Dermis microvascular lymphatic vessel endothelial cell (primary cell): ENCODE data around the gene FAM181A. TPM values are rescaled to one million over a fixed set of nuclear protein-coding genes. Genes with fewer than 3 reads are reported as not detected.

Experiments used
- DNase-seq, 2 donors: peaks; one replicate each; pipeline versions ENCODE4 v3.0.0 to v3.0.0-alpha.2; 2010; ENCODE audit warnings: low read depth in 2 of 2
- total RNA-seq: library from RNA; depleted of rRNA; stranded (reverse); fragments of >200 nt; gene quantifications from 2 replicates; pipeline ENCODE4 v1.2.1, GENCODE V29; 2014

The FAM181A gene
- total RNA-seq, 1 donor from 2014 or later = not detected

DNA sequence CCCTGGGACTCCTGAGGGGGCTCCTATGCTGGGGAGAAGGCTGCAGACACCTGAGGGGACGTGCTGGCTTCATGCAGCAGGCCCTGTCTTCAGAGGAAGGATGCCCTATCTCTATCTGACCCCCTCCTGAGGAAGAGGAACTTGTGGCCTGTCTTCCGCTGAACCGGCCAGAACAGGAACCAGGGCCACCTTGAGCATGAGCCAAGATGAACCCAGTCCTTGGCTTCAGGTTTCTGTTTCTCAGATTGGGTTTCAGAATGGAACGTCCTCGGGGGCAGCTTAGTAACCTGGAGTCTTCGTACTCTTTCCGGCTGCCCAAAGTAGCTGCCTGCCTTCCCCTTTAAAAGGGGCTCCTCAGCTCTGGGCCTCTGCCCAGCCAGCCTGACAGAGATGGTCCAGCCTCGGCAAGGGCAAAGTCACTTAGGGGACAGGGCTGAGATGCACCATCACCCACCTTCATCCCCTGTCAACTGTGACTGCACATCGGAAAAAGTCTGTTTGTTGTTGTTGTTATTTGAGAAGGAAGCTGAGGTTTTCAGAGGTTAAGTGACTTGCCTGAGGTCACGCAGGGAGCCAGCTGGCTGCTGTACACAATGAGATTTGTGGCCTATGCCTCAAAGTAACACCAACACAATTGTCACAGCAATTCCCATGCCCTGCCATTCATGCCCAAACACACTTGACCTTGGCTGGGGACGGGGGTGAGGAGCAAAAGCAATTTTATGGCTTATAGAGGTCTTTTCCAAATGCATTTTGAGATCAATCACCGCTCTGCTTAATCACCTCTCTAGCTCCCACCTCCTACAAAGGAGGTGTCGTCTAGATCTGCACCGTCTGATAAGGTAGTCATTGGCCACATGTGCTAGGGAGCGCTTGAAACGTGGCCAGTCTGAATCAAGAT is 35.8 kb downstream of the FAM181A start:
- no peak for DNase-seq

DNA sequence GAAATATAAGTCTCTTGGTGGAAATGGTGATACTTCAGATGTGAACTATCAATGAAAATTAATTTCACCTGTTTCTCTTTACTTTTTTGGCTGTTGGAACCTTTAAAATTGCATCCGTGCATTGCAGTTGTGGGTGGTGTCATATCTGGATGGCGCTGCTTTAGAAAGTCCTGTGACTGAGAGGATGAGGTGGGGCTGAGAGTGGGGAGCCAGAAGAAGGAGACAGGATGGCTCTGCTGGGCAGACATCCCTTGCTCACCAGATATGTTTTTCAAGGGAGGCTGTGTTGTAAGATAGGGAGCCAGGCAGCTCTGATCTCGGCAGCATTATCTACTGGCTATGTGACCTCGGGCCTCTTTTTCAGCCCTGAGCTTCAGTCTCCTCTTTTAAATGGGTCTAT is 36.5 kb downstream of the FAM181A start:
- no peak for DNase-seq

DNA sequence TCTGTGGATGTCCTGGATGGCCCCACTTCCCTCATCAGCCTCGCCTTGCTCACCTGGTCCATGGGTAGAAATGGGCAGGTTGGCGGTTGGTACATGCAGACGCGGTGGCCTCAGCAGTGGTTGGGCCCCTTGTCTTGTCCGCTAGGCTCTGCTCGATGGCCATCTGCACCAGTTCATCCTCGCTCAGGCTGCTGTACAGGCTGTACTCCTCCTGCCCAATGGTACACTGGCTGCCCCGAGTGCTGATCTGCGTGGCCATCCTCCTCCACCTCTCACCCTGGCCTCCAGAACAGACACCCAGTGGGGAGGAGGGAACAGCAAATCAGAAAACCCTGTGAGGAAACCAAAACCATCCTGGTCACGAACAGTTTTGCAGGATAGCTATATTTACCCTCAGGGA is 37.1 kb downstream of the FAM181A start:
- no peak for DNase-seq

DNA sequence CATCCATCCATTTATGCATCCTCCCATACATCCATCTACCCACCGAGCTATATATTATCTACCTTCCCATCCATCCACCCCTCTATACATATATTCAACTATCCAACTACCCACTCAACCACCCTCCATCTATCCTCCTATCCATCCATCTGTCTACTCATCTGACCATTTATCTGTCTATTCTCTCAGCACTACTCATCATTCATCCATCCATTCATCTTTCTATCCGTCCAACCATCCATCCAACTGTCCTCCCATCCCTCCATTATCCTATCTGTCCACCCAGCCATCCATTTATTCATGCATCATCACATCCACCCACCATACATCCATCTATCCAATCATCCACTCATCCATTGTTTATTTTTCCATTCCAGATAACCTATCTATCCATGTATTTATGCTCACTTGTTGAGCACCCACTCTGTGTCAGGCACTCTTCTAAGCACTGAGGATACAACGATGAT is 37.7 kb downstream of the FAM181A start:
- DNase-seq = no peak

DNA sequence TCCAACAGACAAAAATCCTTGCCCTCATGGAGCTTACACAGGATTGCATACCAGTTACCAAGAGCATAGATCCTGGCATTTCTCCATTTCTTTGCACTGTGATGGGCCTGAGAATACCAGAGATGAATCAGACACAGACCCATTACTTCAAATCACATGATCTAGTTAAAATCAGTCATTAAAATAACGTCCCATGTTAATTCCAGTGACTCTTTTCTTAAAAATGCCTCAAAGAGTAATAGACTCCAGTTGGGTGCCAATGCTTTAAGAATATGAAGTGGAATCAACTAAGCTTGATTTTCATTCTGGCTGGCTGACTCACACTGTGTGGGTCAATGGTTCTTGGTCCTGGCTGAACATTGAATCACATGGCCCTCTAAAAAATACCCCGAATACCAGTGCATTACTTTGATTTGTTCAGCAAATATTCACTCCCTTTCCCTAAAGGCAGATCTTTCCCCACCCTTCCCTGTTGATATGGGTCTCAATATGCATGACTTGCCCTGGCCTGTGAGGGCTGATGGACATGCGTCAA is 38.2 kb downstream of the FAM181A start:
- no peak for DNase-seq

DNA sequence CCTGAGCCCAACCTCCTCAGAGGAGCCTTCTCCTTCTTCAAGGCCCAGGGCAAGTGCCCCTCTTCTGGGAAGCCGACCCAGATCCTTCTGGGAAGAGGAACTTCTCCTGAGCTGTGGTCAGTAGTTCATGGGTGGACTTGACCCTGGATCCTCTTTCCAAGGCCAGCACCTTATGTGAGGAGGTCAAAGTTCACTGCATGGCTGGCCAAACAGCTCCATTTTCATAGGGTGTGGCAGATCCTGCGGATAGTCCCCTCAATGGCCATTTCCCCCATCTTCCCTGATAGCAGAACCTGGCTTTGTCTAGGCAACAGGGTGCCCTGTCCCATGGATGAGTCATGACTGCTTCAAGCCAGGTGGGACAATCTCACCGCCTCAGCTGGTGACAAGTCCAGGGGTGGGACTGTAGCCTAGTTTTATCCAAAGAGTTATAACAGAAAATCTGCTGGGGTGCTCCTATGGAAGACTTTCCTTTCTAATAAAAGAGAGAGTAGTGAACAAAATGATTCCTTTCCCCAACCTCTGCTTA is 38.9 kb downstream of the FAM181A start:
- DNase-seq = no peak

DNA sequence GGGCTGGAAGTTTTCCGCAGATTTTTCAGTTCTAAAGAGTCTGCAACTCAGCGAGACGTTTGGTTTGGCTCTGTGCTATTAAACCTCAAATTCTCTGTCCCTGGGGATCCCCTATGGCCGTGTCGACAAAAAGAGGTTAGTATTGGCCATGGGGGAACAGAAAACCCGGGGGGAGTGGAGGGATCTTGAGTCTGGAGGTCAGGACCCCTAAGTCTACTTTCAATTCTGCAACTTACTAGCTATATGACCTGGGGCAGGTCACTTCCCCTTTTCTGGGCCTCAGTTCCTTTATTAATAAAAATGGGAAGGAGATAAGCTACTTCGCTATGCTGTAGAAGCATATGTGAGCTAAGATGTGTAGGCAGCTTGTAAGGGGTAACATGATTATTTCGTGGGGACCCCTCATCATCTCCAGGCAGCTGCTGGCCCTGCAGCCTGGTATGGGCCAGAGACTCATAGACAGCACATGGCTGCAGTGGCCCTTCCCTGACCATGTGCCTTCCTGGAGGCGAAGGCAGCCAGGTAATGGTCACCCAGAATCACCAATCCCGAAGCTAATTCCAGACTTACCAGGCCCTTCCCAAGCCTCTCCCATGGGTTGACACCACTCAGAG is 40.6 kb downstream of the FAM181A start:
- no peak for DNase-seq

DNA sequence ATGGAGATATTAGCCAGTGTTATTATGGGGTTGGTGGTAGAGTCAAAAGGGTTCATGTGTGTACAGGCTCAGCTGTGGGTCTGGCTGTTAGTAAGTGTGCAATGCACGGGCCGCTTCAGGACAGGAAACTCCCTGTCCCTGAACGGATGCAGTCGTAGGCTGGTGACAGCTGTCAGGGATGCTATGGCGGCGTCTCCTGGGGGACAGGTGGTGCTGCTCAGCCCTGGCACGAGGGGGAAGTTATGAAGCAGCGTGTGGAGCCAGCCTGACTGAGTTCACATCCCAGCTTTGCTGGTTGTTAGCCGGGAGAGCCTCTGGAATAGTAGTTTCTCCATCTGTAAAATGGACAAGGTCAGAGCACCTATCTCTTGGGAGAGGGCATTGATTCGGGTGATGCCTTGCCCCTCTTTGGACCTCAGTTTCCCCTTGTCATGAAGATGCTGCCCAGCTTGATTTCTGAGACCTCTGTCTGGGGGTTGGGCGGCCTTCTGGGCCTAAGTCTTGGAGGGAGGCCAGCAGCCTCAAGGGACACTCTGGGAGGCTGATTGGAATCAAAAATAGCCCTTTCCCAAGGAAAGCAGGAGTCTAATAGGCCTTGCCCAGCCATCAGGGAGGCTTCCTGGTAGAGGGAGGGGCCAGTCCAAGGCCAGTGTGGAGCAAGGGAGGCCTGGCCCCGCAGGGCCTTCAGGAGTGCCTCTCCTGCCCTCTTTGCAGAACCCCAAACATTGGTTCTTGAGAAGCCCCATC is 42.1 kb downstream of the FAM181A start:
- DNase-seq = no peak

DNA sequence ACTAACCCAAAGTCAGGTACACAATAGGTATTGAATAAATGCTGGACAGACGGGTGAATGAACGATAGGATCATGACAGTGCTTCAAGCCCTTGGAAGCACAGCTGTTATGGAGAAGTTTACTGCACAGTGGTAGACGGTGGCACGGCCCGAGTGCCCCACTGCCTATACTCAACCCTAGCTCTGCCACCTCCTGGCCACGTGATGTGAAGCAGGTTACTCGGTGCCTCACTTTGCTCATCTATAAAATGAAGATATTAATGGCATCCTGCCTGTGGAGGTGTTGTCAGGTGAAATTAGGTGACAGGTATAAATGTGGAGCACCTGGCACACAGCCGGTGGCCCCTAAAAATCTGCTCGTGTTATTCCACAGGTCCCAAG is 43.4 kb downstream of the FAM181A start:
- DNase-seq = peak in 1 of 2 donors; percentile 20

DNA sequence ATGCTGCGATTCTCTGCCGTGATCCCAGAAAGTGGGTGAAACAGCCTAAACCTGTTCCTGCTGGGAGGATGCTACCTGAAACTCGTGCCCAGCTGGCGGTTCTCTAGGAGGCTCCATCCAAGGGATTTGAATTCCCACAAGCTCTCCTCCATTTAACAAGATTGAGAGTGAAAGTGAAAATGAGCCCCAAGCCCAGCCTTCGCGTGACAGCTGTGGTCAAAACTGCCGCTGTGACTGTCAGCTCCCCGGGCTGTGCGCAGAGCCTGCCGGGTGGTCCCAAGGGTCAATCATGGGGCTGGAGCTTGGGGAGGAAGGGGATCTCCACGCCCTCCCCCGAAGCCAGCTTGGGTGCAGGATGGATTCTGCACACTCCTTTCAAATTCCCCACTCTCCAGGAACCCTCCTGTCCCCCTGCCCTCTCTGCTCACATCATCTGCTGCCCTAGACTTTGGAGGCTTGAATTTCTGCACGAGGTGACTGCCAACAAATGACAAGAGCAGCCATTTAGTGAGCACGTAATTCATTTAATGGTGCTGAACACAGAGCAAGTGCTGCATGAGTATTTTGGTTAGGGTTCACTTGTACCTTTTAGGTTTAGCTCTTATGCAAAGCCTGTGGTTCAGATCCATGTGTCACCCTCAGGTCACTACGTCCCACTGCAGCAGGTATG is 44.0 kb downstream of the FAM181A start:
- no peak for DNase-seq

DNA sequence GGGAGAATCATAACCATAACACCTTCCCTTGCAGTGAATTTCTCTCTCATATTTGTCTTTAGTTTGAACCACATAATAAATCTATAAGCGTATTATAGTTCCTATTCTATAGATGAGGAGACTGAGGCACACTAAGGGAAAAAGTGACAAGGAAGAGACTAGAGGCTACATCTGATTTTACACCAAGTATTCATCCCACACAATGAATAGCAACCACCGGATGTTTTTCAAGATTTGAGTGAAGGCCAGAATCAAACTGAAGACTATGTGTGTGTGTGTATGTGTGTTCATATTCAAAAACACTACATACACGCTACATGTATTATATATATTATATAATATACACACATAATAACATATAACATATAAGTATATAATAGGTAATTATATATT is 44.5 kb downstream of the FAM181A start:
- no peak for DNase-seq

DNA sequence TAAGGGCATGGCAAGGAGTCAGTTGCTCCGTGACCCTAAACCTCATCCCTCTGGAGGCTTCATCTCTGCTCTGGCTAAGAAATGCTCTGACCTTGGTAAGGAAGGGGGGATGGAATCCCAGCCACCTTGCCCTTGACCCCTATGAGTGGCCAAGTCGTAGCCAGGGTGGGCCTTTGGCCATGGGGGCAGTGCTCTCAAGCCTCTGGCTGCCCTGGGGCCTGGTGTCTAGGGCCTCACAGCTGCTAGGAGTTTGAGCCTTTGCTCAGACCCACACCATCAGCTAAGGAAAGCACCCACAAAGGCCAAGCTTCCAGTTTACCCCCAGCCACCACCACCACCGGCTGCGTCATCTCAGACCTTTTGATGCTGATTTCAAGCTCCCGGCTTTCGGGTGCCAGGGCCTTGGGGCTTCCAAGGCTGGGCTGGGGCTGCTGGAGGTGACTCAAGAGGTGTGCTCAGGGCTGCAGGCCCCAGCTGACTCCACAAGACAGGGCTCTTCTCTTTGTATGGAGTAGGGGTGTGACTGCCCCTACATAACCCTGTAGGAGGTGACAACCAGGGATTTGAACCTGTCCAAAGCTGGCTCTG is 45.6 kb downstream of the FAM181A start:
- no peak for DNase-seq

DNA sequence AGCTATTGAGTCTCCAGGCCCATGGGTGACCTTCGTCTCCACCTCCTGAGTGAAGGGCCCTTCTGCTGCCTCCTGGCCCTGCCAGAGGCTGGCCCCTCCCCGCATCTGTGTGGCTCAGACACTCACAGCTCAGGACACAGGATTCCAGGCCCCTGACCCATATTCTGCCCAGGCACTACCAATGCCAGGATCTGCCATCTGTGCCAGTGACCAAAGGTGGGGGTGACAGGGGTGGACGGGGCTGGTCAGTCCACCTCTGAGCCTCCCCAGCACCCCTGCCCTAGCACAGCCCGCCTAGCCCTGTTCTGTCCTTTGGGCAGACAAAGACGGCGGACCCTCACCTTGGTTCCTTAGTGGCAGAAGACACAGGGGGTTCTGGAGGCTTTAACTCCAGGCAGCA is 46.5 kb downstream of the FAM181A start:
- DNase-seq = no peak

DNA sequence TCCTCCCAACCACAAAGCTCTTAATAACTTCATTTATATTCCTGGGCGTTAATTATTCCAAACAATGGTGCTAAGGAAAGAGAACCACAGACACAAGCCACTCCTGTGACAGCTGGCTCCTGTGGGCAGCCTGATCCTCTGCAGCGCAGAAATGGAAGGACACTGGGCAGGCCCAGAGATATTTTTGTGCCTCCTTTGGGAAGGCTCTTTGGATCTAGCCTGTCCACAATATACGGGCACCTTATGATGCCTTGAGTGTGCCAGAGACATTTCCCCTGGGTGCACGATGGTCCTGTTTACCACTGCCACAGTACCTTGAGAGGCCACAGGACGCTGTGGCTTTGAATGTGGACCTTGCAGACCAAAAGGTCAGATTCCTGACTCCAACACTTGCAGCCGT is 47.2 kb downstream of the FAM181A start:
- DNase-seq = no peak

DNA sequence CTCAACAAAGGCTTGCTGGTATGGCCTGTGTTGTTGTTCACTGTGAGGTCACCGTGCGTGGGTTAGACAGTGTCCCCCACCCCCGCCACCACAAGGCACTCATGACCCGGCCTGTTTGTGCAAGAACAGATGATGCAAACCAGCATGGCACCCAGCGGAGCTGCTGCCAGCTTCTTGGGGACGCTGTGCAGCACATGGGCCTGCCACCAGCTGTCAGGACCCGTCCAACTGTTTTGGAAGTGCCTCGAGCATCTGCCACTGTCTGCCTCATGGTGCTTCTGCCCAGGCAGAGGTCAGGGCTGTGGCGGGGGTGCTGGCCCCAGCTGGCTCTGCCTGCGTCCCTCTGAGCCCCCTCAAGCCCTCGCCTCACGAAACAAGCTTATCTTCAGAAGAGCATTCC is 47.7 kb downstream of the FAM181A start:
- no peak for DNase-seq

DNA sequence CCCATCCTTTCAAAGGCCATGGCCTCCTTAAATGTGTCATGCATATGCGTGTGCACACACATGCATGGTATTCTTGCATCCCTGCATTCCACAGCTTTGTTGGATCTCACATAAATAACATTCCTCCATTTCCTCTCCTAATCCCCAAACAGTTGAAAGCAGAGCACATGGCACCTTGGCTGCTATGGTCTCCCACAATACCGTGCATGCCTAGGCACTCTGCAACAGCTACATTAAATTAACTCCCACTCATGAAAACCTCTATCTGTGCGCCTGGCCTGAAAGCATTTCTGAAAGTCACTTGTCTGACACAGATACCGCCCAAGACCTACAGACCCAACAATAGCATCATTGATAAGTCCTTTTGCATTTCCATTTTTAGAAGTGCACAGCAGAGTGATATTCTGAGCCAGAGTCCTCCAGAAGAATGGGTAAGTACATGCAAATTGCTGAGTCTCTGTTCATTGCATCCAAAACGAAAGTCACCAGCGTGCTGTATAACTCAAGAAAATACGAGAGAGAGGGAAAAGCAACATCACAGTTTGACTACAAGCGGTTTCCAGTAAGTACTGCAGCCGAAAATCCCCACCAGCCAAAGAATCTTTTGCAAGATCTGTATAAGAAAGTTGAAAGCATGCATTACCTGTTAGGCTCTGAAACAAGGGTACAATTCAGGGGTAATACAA is 48.8 kb downstream of the FAM181A start:
- DNase-seq = no peak

DNA sequence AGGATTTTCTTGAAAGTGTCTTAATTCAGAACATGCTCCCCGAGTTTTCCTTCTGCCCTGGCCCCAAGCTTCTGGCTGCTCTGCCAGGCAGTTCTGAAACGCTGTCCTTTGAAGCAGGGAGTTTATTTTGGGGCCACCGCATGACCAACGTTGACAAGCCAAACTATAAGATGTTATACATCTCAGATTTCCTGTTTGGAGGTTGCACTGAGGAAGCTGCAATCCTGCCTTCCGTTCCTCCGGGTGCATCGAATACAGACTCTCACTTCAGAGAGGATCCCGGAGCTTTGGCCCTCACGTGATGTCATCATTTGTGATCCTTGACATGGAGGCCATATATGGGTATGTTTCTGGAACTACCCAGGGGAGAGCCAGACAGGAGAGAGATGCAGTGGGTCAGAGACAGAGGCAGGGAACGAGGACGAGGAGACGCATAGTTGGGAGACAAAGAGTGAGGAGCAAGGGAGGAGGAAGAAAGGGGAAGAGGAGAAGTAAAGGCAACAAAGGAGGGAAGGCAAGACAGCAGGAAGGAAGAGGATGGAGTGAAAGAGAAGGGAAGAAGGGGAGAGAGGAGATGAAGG is 49.4 kb downstream of the FAM181A start, which contains the start of gene ASB2:
ASB2 (minus strand) TSS at position 94 of the 581 bp plus-strand sequence. CDS start 12,031 bp downstream, outside the sequence.
- DNase-seq = no peak

DNA sequence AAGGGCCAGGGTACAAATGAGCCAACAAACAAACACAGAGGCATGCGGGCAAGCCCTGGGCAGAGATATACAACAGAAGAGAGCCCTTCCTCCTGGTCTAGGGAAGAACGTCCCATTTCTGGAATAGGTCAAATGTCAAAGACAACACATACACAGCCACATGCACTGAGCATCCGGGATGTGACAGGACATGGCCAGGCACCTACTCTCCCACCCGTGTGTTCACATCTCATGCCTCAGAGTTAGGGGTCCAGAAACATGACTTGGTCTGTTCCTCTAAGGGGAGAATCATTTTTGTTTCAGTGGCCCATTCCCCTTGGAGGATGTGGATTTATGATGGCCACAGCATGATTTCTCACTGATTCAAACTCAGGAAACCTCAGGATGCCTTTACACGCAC is 50.0 kb downstream of the FAM181A start:
- DNase-seq = no peak

DNA sequence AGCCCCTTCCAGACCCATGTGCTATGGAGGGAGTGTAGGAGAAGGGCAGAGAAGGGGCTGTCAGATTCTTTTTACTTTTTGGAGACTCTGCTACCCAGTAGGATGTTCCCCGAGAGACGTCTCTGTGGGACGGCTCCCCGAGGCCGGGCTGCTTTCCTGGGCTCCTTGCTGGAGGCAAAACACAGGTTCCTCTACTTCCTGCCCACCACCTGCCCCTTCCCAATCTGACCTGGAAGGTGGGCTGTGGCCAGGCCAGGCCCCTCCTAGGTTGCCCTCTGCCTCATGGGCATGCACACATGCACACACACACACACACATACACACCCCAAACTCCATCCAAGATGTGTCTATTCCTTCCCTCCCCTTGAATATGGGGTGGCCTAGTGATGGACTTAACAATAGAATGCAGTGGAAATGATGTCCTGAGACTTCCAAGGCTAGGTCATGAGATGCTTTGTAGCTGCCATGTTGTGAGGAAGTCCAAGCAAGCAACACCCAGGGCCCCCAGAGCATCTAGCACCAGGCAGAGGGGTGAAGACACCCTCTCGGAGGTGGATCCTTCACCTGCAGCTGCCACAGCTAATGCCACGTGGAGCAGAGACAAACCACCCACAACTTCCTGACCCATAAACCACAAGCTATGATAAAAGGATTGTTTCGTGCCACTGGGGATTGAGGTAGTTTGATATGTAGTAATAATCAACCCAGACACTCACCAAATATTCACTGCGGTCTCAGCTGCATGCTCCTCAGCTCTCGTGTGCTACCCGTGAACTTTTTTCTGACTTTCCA is 50.8 kb downstream of the FAM181A start:
- no peak for DNase-seq
